Keratinocyte (primary cell): ENCODE results near the gene LIPH. TPM values are rescaled to one million over a fixed set of nuclear protein-coding genes. Genes with fewer than 3 reads are reported as not detected.
"Not testable (repeated sequence)": the region's sequence is repeated elsewhere in the genome, so short reads cannot be mapped to it uniquely, and the experiment has no call there.

Source experiments
- DNase-seq: peaks from one replicate; pipeline ENCODE4 v3.0.0-alpha.2; 2011; ENCODE audit warnings: low read depth, missing footprints, low spot score
- FAIRE-seq: peaks from 2 replicates; lab custom pipeline; 2011; peaks lifted over from hg19 to GRCh38; lab: Jason Lieb, UNC
- H2AFZ ChIP-seq: 2 replicates; pipeline ENCODE4 v1.6.0; 2012; ENCODE audit warnings: low read length, control low read depth, inconsistent platforms; ENCODE audit not compliant: control insufficient read depth
- H3K27ac ChIP-seq: 2 replicates; pipeline ENCODE4 v1.5.1; 2011; ENCODE audit warnings: low read length; ENCODE audit not compliant: control insufficient read depth, insufficient read depth
- H3K27me3 ChIP-seq: 3 replicates; pipeline ENCODE4 v1.6.0; 2011; ENCODE audit warnings: low read length; ENCODE audit not compliant: control insufficient read depth, insufficient read depth; ENCODE audit errors: extremely low read depth
- H3K36me3 ChIP-seq, 2 experiments: 2 replicates in 1 of 2; 3 replicates in 1 of 2; pipeline ENCODE4 v1.5.1; 2011; ENCODE audit warnings: low read length in 2 of 2, mild to moderate bottlenecking in 1 of 2; ENCODE audit not compliant: control insufficient read depth in 2 of 2, insufficient read depth in 2 of 2; ENCODE audit errors: extremely low read depth in 1 of 2
- H3K4me1 ChIP-seq: 3 replicates; pipeline ENCODE4 v1.5.1; 2011; ENCODE audit warnings: low read length; ENCODE audit not compliant: control insufficient read depth, insufficient read depth; ENCODE audit errors: extremely low read depth
- H3K4me2 ChIP-seq: 3 replicates; pipeline ENCODE4 v1.6.0; 2011; ENCODE audit warnings: low read depth, low read length; ENCODE audit not compliant: control insufficient read depth, insufficient read depth; ENCODE audit errors: extremely low read depth
- H3K4me3 ChIP-seq, 3 experiments: fragments of 200-600 bp in 1 of 3; sonication (generic) in 1 of 3; 2 replicates in 2 of 3; 3 replicates in 1 of 3; pipeline ENCODE4 v1.5.1; 2011 to 2016; ENCODE audit warnings: low read length in 3 of 3, mild to moderate bottlenecking in 3 of 3, control low read depth in 2 of 3, inconsistent platforms in 1 of 3, low read depth in 1 of 3, mixed read lengths in 1 of 3, mixed run types in 1 of 3, moderate library complexity in 1 of 3; ENCODE audit not compliant: control insufficient read depth in 2 of 3, insufficient read depth in 2 of 3; ENCODE audit errors: extremely low read depth in 1 of 3
- H3K79me2 ChIP-seq: 2 replicates; pipeline ENCODE4 v1.6.0; 2012; ENCODE audit warnings: low read length; ENCODE audit not compliant: control insufficient read depth, insufficient read depth
- H3K9ac ChIP-seq: 3 replicates; pipeline ENCODE4 v1.6.0; 2011; ENCODE audit warnings: low read length; ENCODE audit not compliant: control insufficient read depth, insufficient read depth; ENCODE audit errors: extremely low read depth
- H3K9me1 ChIP-seq: 3 replicates; pipeline ENCODE4 v1.6.0; 2011; ENCODE audit warnings: low read length; ENCODE audit not compliant: control insufficient read depth, insufficient read depth; ENCODE audit errors: extremely low read depth
- H3K9me3 ChIP-seq: 2 replicates; pipeline ENCODE4 v1.5.1; 2012; ENCODE audit warnings: low read depth, low read length; ENCODE audit not compliant: control insufficient read depth
- H4K20me1 ChIP-seq: 3 replicates; pipeline ENCODE4 v1.6.0; 2011; ENCODE audit warnings: low read length; ENCODE audit not compliant: control insufficient read depth, insufficient read depth; ENCODE audit errors: extremely low read depth
- EZH2 ChIP-seq: IDR thresholded peaks from one replicate; pipeline ENCODE4 v1.6.1; 2012; ENCODE audit warnings: inconsistent platforms, mild to moderate bottlenecking, low read length, moderate library complexity
- dilution Hi-C: fragments of 300-500 bp; cut with MboI; formaldehyde crosslinking; loops from one replicate; pipeline ENCODE4 v1.7.0; 2020; ENCODE audit warnings: low sequenced_read_pairs; ENCODE audit not compliant: extremely low pct_ligation_motif_present
- polyA plus RNA-seq, 5 experiments: library from polyadenylated mRNA; depleted of rRNA in 3 of 5; stranded (reverse) in 3 of 5; stranded (forward) in 1 of 5; unstranded in 1 of 5; fragments of >200 nt; gene quantifications; 1 replicate in 1 of 5; 2 replicates in 3 of 5; 3 replicates in 1 of 5; pipeline versions ENCODE4 v1.2.1 to v1.2.3, GENCODE V29; 2011 to 2012; ENCODE audit warnings: missing spikeins in 2 of 5, low read depth in 1 of 5, low replicate concordance in 1 of 5
- TF ChIP-seq, protein P1 (sequence below), 3 experiments: IDR thresholded peaks in 1 of 3; conservative IDR thresholded peaks in 1 of 3; optimal IDR thresholded peaks in 1 of 3; 2 replicates in 2 of 3; 3 replicates in 1 of 3; pipeline versions ENCODE3 to v1.5.1; 2011; ENCODE audit warnings: low read length in 3 of 3, mild to moderate bottlenecking in 3 of 3, moderate library complexity in 2 of 3, control low read depth in 1 of 3, inconsistent platforms in 1 of 3; ENCODE audit not compliant: insufficient read depth in 2 of 3; ENCODE audit errors: extremely low read depth in 1 of 3

Gene LIPH
- polyA plus RNA-seq, 1 donor (not counting 4 experiments of a cell fraction or from before 2014, with no cell fraction given): 1.1 TPM

GRCh38 chr3:185479373-185479945 lies 72.9 kb downstream of the LIPH start:
- no peak for FAIRE-seq
- dilution Hi-C loops: no loop called here

GRCh38 chr3:185477316-185477715 lies 75.1 kb downstream of the LIPH start:
- DNase-seq: no peak
- H3K4me3 ChIP-seq: no peak overlapping the region
- dilution Hi-C loops: no loop called here
- FAIRE-seq: no peak
- H3K4me2 ChIP-seq: no peak overlapping the region
- H3K79me2 ChIP-seq: no peaks in the 10 kb centered on the region
- H4K20me1 ChIP-seq: no peaks in the 10 kb centered on the region
- no peaks in the 10 kb centered on the region for H3K9me1 ChIP-seq
- no peak overlapping the region for H2AFZ ChIP-seq
- H3K9ac ChIP-seq: no peak overlapping the region
- H3K9me3 ChIP-seq: no peaks in the 10 kb centered on the region
- no peak for TF ChIP-seq EZH2
- TF ChIP-seq, protein P1, sequence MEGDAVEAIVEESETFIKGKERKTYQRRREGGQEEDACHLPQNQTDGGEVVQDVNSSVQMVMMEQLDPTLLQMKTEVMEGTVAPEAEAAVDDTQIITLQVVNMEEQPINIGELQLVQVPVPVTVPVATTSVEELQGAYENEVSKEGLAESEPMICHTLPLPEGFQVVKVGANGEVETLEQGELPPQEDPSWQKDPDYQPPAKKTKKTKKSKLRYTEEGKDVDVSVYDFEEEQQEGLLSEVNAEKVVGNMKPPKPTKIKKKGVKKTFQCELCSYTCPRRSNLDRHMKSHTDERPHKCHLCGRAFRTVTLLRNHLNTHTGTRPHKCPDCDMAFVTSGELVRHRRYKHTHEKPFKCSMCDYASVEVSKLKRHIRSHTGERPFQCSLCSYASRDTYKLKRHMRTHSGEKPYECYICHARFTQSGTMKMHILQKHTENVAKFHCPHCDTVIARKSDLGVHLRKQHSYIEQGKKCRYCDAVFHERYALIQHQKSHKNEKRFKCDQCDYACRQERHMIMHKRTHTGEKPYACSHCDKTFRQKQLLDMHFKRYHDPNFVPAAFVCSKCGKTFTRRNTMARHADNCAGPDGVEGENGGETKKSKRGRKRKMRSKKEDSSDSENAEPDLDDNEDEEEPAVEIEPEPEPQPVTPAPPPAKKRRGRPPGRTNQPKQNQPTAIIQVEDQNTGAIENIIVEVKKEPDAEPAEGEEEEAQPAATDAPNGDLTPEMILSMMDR (optimal IDR thresholded peaks at IDR 0.05 in 1 of 3, IDR thresholded peaks at IDR 0.05 in 1 of 3, conservative IDR thresholded peaks at IDR 0.05 in 1 of 3; ENCODE audit: extremely low read depth in 1 of 3, insufficient read depth in 2 of 3, low read length in 3 of 3): no peak
- H3K4me1 ChIP-seq: no peaks in the 10 kb centered on the region
- no peaks in the 10 kb centered on the region for H3K27me3 ChIP-seq
- peaks cover 3 to 15% of the 10 kb centered on the region in 2 experiments for H3K36me3 ChIP-seq
- H3K27ac ChIP-seq: no peak overlapping the region

More at GRCh38 chr3:185479373-185479945, 72.9 kb downstream of the LIPH start:
- no peak for DNase-seq
- H3K36me3 ChIP-seq: peaks cover 3 to 10% of the 10 kb centered on the region in 2 experiments
- no peak overlapping the region for H3K27ac ChIP-seq
- no peaks in the 10 kb centered on the region for H3K79me2 ChIP-seq
- H3K9me1 ChIP-seq: no peaks in the 10 kb centered on the region
- no peak overlapping the region for H3K4me2 ChIP-seq
- TF ChIP-seq, protein P1 (optimal IDR thresholded peaks at IDR 0.05 in 1 of 3, IDR thresholded peaks at IDR 0.05 in 1 of 3, conservative IDR thresholded peaks at IDR 0.05 in 1 of 3; ENCODE audit: extremely low read depth in 1 of 3, insufficient read depth in 2 of 3, low read length in 3 of 3): no peak
- no peaks in the 10 kb centered on the region for H3K27me3 ChIP-seq
- no peaks in the 10 kb centered on the region for H3K4me1 ChIP-seq
- no peaks in the 10 kb centered on the region for H3K9me3 ChIP-seq
- no peaks in the 10 kb centered on the region for H4K20me1 ChIP-seq
- H3K9ac ChIP-seq: no peak overlapping the region
- H3K4me3 ChIP-seq: no peak overlapping the region
- H2AFZ ChIP-seq: no peak overlapping the region

DNA sequence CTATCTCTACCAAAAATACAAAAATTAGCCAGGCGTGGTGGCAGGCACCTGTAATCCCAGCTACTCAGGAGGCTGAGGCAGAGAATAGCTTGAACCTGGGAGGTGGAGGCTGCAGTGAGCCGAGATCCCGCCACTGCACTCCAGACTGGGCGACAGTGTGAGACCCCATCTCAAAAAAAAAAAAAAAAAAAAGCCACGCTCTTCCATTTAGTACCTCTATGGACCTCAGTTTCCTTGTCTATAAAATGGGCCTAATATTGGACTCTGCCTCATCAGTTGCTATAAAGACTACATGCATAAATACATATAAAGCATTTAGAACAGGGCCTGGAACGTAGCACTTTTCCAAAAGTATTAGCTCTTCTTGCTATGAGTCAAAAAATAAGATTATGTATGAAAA lies 77.5 kb downstream of the LIPH start:
- H2AFZ ChIP-seq, dilution Hi-C loops, H3K9me3 ChIP-seq, H3K4me2 ChIP-seq, H3K27ac ChIP-seq, H4K20me1 ChIP-seq, H3K4me1 ChIP-seq, H3K79me2 ChIP-seq, FAIRE-seq, DNase-seq, H3K9me1 ChIP-seq, H3K27me3 ChIP-seq, H3K4me3 ChIP-seq, H3K9ac ChIP-seq: not testable (repeated sequence)
- H3K36me3 ChIP-seq: peaks cover 0 to 11% of the 10 kb centered on the region in 2 experiments
